Measurements from ENCODE around the gene PUSL1.

- no peak for TF ChIP-seq CTCF (IDR thresholded peaks at IDR 0.05; ENCODE audit: extremely low read depth in 1 of 2, insufficient read depth in 1 of 2, low read depth in 1 of 2, low read length in 2 of 2)
- TF ChIP-seq POLR2AphosphoS5 (IDR thresholded peaks at IDR 0.05; ENCODE audit: insufficient read depth, low read depth, low read length) = no peak
Measured at GRCh38 chr1:1259119-1259488, 49.3 kb upstream of the PUSL1 start.
